ENCODE data around the gene PLCB3. TPM values are rescaled to one million over a fixed set of nuclear protein-coding genes. Genes with fewer than 3 reads are reported as not detected.

Gene PLCB3
- total and polyA plus RNA-seq, 12 donors: 5.0 to 89.5 (median 41.2) TPM

DNA sequence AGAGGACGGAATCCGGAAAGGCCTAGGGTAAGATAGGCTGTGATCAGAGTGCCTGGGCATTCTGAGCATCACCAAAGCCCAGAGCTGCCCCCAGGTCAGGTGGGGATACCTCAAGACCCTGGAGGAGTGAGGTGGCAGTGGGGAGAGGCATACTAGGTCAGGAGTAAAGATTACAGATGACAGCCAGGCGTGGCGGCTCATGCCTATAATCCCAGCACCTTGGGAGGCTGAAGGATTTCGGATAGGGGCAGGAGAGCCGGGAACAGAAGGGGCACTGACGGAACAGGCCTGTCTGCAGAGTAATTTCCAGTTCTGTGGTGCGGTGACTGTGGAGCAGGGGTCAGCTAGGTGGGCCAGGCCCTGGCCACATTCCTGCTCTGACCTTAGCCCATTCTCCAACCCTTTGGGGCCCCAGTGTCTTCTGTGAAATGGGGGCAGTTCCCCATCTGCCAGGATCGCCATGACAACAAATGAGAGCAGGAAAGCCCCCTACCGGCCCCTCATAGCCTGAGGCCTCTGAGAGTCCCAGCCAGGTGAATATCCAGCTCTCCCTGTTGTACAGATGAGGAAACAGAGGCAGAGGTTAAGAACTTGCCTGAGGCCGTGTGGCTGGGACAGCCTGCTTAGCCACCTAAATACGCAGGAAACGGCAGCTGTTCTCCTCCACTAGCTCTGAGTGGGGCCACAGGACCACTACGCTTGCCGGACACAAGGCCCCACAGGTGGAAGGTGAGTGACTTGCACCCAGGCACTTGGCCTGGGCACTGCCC lies 23.9 kb downstream of the PLCB3 start:
- TF ChIP-seq CTCF (IDR thresholded peaks at IDR 0.05) (no peak), POLR2A (IDR thresholded peaks at IDR 0.05) (no peak)

GRCh38 chr11:64275841-64276240 lies 24.5 kb downstream of the PLCB3 start:
- no peaks in the 10 kb centered on the region for H3K9me3 ChIP-seq (replicated peaks in 1 of 3)
- 71 to 98% (median 91%) methylated on average over 1 to 2 of the region's 2 CpGs for WGBS, 4 donors

More for the DNA sequence above, 23.9 kb downstream of the PLCB3 start:
- no peak for DNase-seq
- intact Hi-C loops (cut with DNase I): no loop called here
- Histone ChIP-seq H3K27ac (no peak overlapping the region), H3K4me1 (replicated peaks in 1 of 2) (peaks cover 7 to 11% of the 10 kb centered on the region in 2 donors), H3K4me3 (no peak overlapping the region), H3K27me3 (no peaks in the 10 kb centered on the region), H3K36me3 (replicated peaks in 1 of 2) (peaks cover 0 to 31% of the 10 kb centered on the region in 2 donors), H3K9me3 (replicated peaks in 1 of 3) (no peaks in the 10 kb centered on the region)
- WGBS, 4 donors: 88 to 92% (median 92%) methylated on average over 8 to 15 of the region's 15 CpGs

GRCh38 chr11:64276653-64277431 lies 25.5 kb downstream of the PLCB3 start:
- Histone ChIP-seq H3K4me1 (replicated peaks in 1 of 2) (peaks cover 3 to 7% of the 10 kb centered on the region in 2 donors), H3K9me3 (replicated peaks in 1 of 3) (no peaks in the 10 kb centered on the region), H3K27me3 (no peaks in the 10 kb centered on the region), H3K4me3 (no peak overlapping the region), H3K36me3 (replicated peaks in 1 of 2) (peaks cover 0 to 31% of the 10 kb centered on the region in 2 donors), H3K27ac (no peak overlapping the region)
- TF ChIP-seq POLR2A (IDR thresholded peaks at IDR 0.05) (no peak), CTCF (IDR thresholded peaks at IDR 0.05) (no peak)
- 83 to 88% (median 86%) methylated on average over 9 to 17 of the region's 17 CpGs for WGBS, 4 donors
- DNase-seq: no peak
- intact Hi-C loops (cut with DNase I): no loop called here

More at GRCh38 chr11:64275841-64276240, 24.5 kb downstream of the PLCB3 start:
- DNase-seq: no peak
- Histone ChIP-seq H3K4me3 (no peak overlapping the region), H3K27me3 (no peaks in the 10 kb centered on the region), H3K36me3 (replicated peaks in 1 of 2) (peaks cover 0 to 31% of the 10 kb centered on the region in 2 donors), H3K27ac (no peak overlapping the region), H3K4me1 (replicated peaks in 1 of 2) (peaks cover 7 to 11% of the 10 kb centered on the region in 2 donors)
- no peak for TF ChIP-seq CTCF (IDR thresholded peaks at IDR 0.05)
- no peak for TF ChIP-seq POLR2A (IDR thresholded peaks at IDR 0.05)
- intact Hi-C loops (cut with DNase I): no loop called here

GRCh38 chr11:64278576-64279190 lies 27.4 kb downstream of the PLCB3 start:
- Histone ChIP-seq H3K27ac (no peak overlapping the region), H3K4me3 (no peak overlapping the region), H3K27me3 (no peaks in the 10 kb centered on the region), H3K9me3 (replicated peaks in 1 of 3) (no peaks in the 10 kb centered on the region), H3K36me3 (replicated peaks in 1 of 2) (peaks cover 0 to 34% of the 10 kb centered on the region in 2 donors), H3K4me1 (replicated peaks in 1 of 2) (peaks cover 4 to 7% of the 10 kb centered on the region in 2 donors)
- intact Hi-C loops (cut with DNase I): no loop called here
- TF ChIP-seq CTCF (IDR thresholded peaks at IDR 0.05) (no peak), POLR2A (IDR thresholded peaks at IDR 0.05) (no peak)
- WGBS, 4 donors: 82 to 98% (median 87%) methylated on average over 5 to 8 of the region's 8 CpGs
- no peak for DNase-seq
